Large intestine (tissue), 3 donors: ENCODE measurements around the gene UQCRFS1. TPM values are rescaled to one million over a fixed set of nuclear protein-coding genes. Genes with fewer than 3 reads are reported as not detected.

Experiments used
- DNase-seq, 2 donors: peaks; one replicate each; pipeline versions ENCODE4 v3.0.0 to v3.0.0-alpha.2; 2013
- H3K27ac ChIP-seq: one replicate; pipeline ENCODE4 v1.5.1; 2013; ENCODE audit warnings: low read length
- H3K27me3 ChIP-seq: 2 replicates; pipeline ENCODE4 v1.6.1; 2013; ENCODE audit warnings: low read length; ENCODE audit not compliant: control insufficient read depth, insufficient read depth
- H3K36me3 ChIP-seq: 2 replicates; pipeline ENCODE4 v1.6.1; 2013; ENCODE audit warnings: low read length; ENCODE audit not compliant: control insufficient read depth, insufficient read depth
- H3K4me1 ChIP-seq: one replicate; pipeline ENCODE4 v1.6.1; 2013; ENCODE audit warnings: low read length; ENCODE audit not compliant: control insufficient read depth, insufficient read depth
- H3K4me3 ChIP-seq: one replicate; pipeline ENCODE4 v1.5.1; 2013; ENCODE audit warnings: low read length
- H3K9me3 ChIP-seq: one replicate; pipeline ENCODE4 v1.6.1; 2013; ENCODE audit warnings: mild to moderate bottlenecking, low read depth, low read length, moderate library complexity; ENCODE audit not compliant: control insufficient read depth
- WGBS: methylation state at CpG from one replicate; pipeline ENCODE4 v1.1.5; 2013; ENCODE audit warnings: low lambda C conversion rate; ENCODE audit not compliant: insufficient coverage; 5-methylcytosine and 5-hydroxymethylcytosine counted together
- polyA plus RNA-seq: library from polyadenylated mRNA; unstranded; fragments of 120-200 nt; gene quantifications from one replicate; pipeline ENCODE4 v1.2.1, GENCODE V29; 2013

UQCRFS1 gene
- polyA plus RNA-seq, 1 donor = 38.2 TPM

GRCh38 chr19:29172302-29172701, 40.6 kb downstream of the UQCRFS1 start:
- 80% methylated on average over 1 of the region's 2 CpGs for WGBS
- H3K27ac ChIP-seq = no peak overlapping the region
- no peak overlapping the region for H3K4me3 ChIP-seq
- no peaks in the 10 kb centered on the region for H3K27me3 ChIP-seq
- DNase-seq = no peak
- no peaks in the 10 kb centered on the region for H3K9me3 ChIP-seq
- H3K36me3 ChIP-seq = no peaks in the 10 kb centered on the region
- no peaks in the 10 kb centered on the region for H3K4me1 ChIP-seq

- Histone ChIP-seq H3K4me3 (no peak overlapping the region), H3K36me3 (no peaks in the 10 kb centered on the region), H3K9me3 (no peaks in the 10 kb centered on the region), H3K27ac (no peak overlapping the region), H3K27me3 (no peaks in the 10 kb centered on the region), H3K4me1 (no peaks in the 10 kb centered on the region)
- WGBS = no CpG with 5 or more reads among the region's 2 CpGs
- DNase-seq = no peak
These were observed 41.4 kb downstream of the UQCRFS1 start for GRCh38 chr19:29171525-29171924.

GRCh38 chr19:29170554-29170953, 42.4 kb downstream of the UQCRFS1 start:
- no peaks in the 10 kb centered on the region for H3K9me3 ChIP-seq
- no peak overlapping the region for H3K27ac ChIP-seq
- WGBS = no CpG with 5 or more reads among the region's 1 CpG
- no peak overlapping the region for H3K4me3 ChIP-seq
- no peak for DNase-seq
- no peaks in the 10 kb centered on the region for H3K4me1 ChIP-seq
- H3K36me3 ChIP-seq = no peaks in the 10 kb centered on the region
- H3K27me3 ChIP-seq = no peaks in the 10 kb centered on the region

- no peak for DNase-seq
- WGBS = no CpG with 5 or more reads among the region's 3 CpGs
- Histone ChIP-seq H3K4me1 (no peaks in the 10 kb centered on the region), H3K27me3 (no peaks in the 10 kb centered on the region), H3K36me3 (no peaks in the 10 kb centered on the region), H3K9me3 (no peaks in the 10 kb centered on the region), H3K27ac (no peak overlapping the region), H3K4me3 (no peak overlapping the region)
These were observed 50.3 kb downstream of the UQCRFS1 start for GRCh38 chr19:29162694-29163093.

- Histone ChIP-seq H3K9me3 (no peaks in the 10 kb centered on the region), H3K4me1 (no peaks in the 10 kb centered on the region), H3K27ac (no peak overlapping the region), H3K4me3 (no peak overlapping the region), H3K36me3 (no peaks in the 10 kb centered on the region), H3K27me3 (no peaks in the 10 kb centered on the region)
- DNase-seq = no peak
- WGBS = 90% methylated on average over 1 of the region's 2 CpGs
These were observed 57.3 kb downstream of the UQCRFS1 start for GRCh38 chr19:29155683-29156082.
